Suprapubic skin (tissue), 4 donors: Measurements from ENCODE around the gene ZNF362.

ENCODE experiments used
- EP300 ChIP-seq: sonication (generic); formaldehyde crosslinking; IDR thresholded peaks from one replicate; pipeline ENCODE4 v1.6.1; 2017; ENCODE audit warnings: antibody characterized with exemption
- POLR2A ChIP-seq, 2 donors: fragments of 450-650 bp; IDR thresholded peaks; one replicate each; pipeline ENCODE4 v1.6.1; 2017; ENCODE audit warnings: antibody characterized with exemption in 2 of 2, mild to moderate bottlenecking in 2 of 2, moderate library complexity in 2 of 2
- POLR2AphosphoS5 ChIP-seq, 3 donors: sonication (generic); formaldehyde crosslinking; IDR thresholded peaks; one replicate each; pipeline ENCODE4 v1.6.1; 2017; ENCODE audit warnings: antibody characterized with exemption in 3 of 3
- TF ChIP-seq, protein P1 (sequence below), 2 donors: fragments of 200-600 bp in 1 of 2; fragments of 450-650 bp in 1 of 2; sonication (generic) in 1 of 2; IDR thresholded peaks; one replicate each; pipeline ENCODE4 v1.5.1; 2016 to 2019; ENCODE audit warnings: antibody characterized with exemption in 2 of 2, mild to moderate bottlenecking in 1 of 2, moderate library complexity in 1 of 2

DNA sequence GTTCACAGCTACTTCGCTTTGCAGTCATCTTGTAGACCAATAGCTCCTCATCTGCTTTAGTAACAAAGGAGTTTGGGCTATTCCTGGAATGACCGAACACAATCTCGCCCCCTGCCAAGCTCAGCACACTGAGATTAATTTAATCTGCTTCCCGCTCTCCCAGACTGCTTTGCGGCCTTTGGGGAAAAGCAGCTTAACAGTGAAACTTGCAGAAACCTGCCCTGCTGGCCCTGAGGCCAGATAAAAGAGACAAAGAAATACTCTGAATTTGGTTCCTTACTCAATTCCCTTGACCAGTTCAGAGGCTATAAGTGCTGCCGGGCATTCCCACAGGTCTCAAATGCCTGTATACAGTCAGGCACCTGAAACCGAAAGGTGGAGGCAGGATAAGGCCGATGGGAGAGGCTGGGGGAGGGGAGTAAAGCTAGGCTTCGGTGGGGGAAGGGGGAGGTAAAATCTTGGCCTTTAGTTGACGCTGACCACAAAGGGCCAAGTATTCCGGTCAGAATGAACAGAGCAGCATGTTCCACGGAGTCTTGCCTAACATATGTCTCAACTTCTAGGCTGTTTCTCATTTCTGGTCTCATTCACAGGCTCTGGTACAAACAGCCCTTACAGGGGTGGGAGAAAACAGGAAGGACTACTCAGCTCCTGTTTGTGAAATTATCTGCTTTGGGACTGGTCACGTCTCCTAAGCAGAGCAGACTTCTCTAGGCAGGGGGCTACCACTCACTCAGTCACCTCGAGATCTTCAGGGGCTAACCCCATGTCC lies 82.3 kb downstream of the ZNF362 start:
- TF ChIP-seq POLR2A (IDR thresholded peaks at IDR 0.05): peak in 1 of 2 donors; percentile 40
- TF ChIP-seq, protein P1, sequence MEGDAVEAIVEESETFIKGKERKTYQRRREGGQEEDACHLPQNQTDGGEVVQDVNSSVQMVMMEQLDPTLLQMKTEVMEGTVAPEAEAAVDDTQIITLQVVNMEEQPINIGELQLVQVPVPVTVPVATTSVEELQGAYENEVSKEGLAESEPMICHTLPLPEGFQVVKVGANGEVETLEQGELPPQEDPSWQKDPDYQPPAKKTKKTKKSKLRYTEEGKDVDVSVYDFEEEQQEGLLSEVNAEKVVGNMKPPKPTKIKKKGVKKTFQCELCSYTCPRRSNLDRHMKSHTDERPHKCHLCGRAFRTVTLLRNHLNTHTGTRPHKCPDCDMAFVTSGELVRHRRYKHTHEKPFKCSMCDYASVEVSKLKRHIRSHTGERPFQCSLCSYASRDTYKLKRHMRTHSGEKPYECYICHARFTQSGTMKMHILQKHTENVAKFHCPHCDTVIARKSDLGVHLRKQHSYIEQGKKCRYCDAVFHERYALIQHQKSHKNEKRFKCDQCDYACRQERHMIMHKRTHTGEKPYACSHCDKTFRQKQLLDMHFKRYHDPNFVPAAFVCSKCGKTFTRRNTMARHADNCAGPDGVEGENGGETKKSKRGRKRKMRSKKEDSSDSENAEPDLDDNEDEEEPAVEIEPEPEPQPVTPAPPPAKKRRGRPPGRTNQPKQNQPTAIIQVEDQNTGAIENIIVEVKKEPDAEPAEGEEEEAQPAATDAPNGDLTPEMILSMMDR (IDR thresholded peaks at IDR 0.05): no peak
- peak; percentile 89 for TF ChIP-seq EP300
- TF ChIP-seq POLR2AphosphoS5 (IDR thresholded peaks at IDR 0.05): peak in 2 of 3 donors; percentile 85 to 95
